HEK293T (cell line): ENCODE results near the gene NDUFV1.

Experiments used
- ARNT ChIP-seq: fragments of 450-650 bp; IDR thresholded peaks from 2 replicates; pipeline ENCODE4 v1.6.1; 2017; ENCODE audit warnings: mild to moderate bottlenecking
- BHLHE40 ChIP-seq: fragments of 450-650 bp; IDR thresholded peaks from 2 replicates; pipeline ENCODE4 v1.6.1; 2016; ENCODE audit warnings: mild to moderate bottlenecking, moderate library complexity, borderline replicate concordance
- FOXA1 ChIP-seq: fragments of 450-650 bp; IDR thresholded peaks from 2 replicates; pipeline ENCODE4 v1.6.1; 2016; ENCODE audit warnings: mild to moderate bottlenecking
- FOXK2 ChIP-seq: fragments of 450-650 bp; IDR thresholded peaks from 2 replicates; pipeline ENCODE4 v1.6.1; 2016; ENCODE audit warnings: mild to moderate bottlenecking
- FOXM1 ChIP-seq: fragments of 450-650 bp; IDR thresholded peaks from 2 replicates; pipeline ENCODE4 v1.6.1; 2017; ENCODE audit warnings: mild to moderate bottlenecking, borderline replicate concordance
- L3MBTL2 ChIP-seq: fragments of 450-650 bp; conservative IDR thresholded peaks from 2 replicates; pipeline ENCODE4 v1.6.1; 2016; ENCODE audit warnings: mild to moderate bottlenecking
- LEF1 ChIP-seq: fragments of 450-650 bp; IDR thresholded peaks from 2 replicates; pipeline ENCODE4 v1.6.1; 2017; ENCODE audit warnings: mild to moderate bottlenecking, borderline replicate concordance
- NFRKB ChIP-seq: fragments of 450-650 bp; IDR thresholded peaks from 2 replicates; pipeline ENCODE4 v1.6.1; 2016; ENCODE audit warnings: mild to moderate bottlenecking, moderate library complexity
- PKNOX1 ChIP-seq: fragments of 450-650 bp; IDR thresholded peaks from 2 replicates; pipeline ENCODE4 v1.6.1; 2016
- SP1 ChIP-seq: fragments of 450-650 bp; IDR thresholded peaks from 2 replicates; pipeline ENCODE4 v1.6.1; 2017
- SUZ12 ChIP-seq: fragments of 450-650 bp; IDR thresholded peaks from 2 replicates; pipeline ENCODE4 v1.6.1; 2016; ENCODE audit warnings: mild to moderate bottlenecking
- TARDBP ChIP-seq: fragments of 450-650 bp; IDR thresholded peaks from 2 replicates; pipeline ENCODE4 v1.6.1; 2016
- ZNF384 ChIP-seq: fragments of 450-650 bp; IDR thresholded peaks from 2 replicates; pipeline ENCODE4 v1.6.1; 2016

GRCh38 chr11:67644472-67645418, 38.0 kb downstream of the NDUFV1 start:
- TF ChIP-seq SUZ12 (no peak), BHLHE40 (no peak), ZNF384 (no peak), FOXA1 (no peak), FOXM1 (no peak), SP1 (no peak), FOXK2 (no peak), L3MBTL2 (no peak), LEF1 (no peak), ARNT (no peak), TARDBP (no peak), NFRKB (no peak), PKNOX1 (no peak)
